Esophagus muscularis mucosa (tissue), 4 donors: Measurements from ENCODE around the gene NDUFB3. TPM values are rescaled to one million over a fixed set of nuclear protein-coding genes. Genes with fewer than 3 reads are reported as not detected.
A peak's percentile ranks its signal among the peaks of the same experiment; 100 is the strongest.

Experiments used
- DNase-seq: peaks from one replicate; pipeline ENCODE4 v3.0.0-alpha.2; 2017; ENCODE audit errors: extremely low spot score
- H3K27ac ChIP-seq, 4 donors: fragments of 200-600 bp; sonication (generic); replicated peaks in 1 of 4; 1 replicate in 3 of 4; 2 replicates in 1 of 4; pipeline ENCODE4 v1.5.1; 2016 to 2019; ENCODE audit warnings: mild to moderate bottlenecking in 1 of 4
- H3K27me3 ChIP-seq, 4 donors: fragments of 200-600 bp; sonication (generic); one replicate each; pipeline versions ENCODE4 v1.5.1 to v1.6.0; 2016 to 2019
- H3K36me3 ChIP-seq, 4 donors: fragments of 200-600 bp; sonication (generic); one replicate each; pipeline ENCODE4 v1.5.1; 2016 to 2019
- H3K4me1 ChIP-seq, 4 donors: fragments of 200-600 bp; sonication (generic); one replicate each; pipeline ENCODE4 v1.5.1; 2016 to 2019
- H3K4me3 ChIP-seq, 4 donors: fragments of 200-600 bp; sonication (generic); 1 replicate in 2 of 4; 2 replicates in 2 of 4; pipeline ENCODE4 v1.5.1; 2016 to 2019; ENCODE audit warnings: mild to moderate bottlenecking in 4 of 4, moderate library complexity in 1 of 4
- H3K9me3 ChIP-seq, 4 donors: fragments of 200-600 bp; sonication (generic); 1 replicate in 3 of 4; 2 replicates in 1 of 4; pipeline ENCODE4 v1.5.1; 2016 to 2019
- CTCF ChIP-seq, 3 experiments: fragments of 200-600 bp in 2 of 3; fragments of 450-650 bp in 1 of 3; sonication (generic) in 2 of 3; IDR thresholded peaks; one replicate each; pipeline ENCODE4 v1.5.1; 2017 to 2019; ENCODE audit warnings: antibody characterized with exemption in 3 of 3, mild to moderate bottlenecking in 2 of 3, moderate library complexity in 1 of 3
- EP300 ChIP-seq: sonication (generic); formaldehyde crosslinking; IDR thresholded peaks from one replicate; pipeline ENCODE4 v1.6.1; 2017; ENCODE audit warnings: antibody characterized with exemption
- POLR2A ChIP-seq: fragments of 450-650 bp; IDR thresholded peaks from one replicate; pipeline ENCODE4 v1.6.1; 2017; ENCODE audit warnings: antibody characterized with exemption, moderate library complexity, mild to moderate bottlenecking, low read depth
- POLR2AphosphoS5 ChIP-seq, 2 donors: sonication (generic); formaldehyde crosslinking; IDR thresholded peaks; one replicate each; pipeline ENCODE4 v1.6.1; 2017; ENCODE audit warnings: antibody characterized with exemption in 2 of 2
- WGBS: methylation state at CpG from one replicate; pipeline ENCODE4 v1.1.5; 2018; 5-methylcytosine and 5-hydroxymethylcytosine counted together
- intact Hi-C: fragments of 100-400 bp; cut with DNase I; formaldehyde crosslinking; loops from one replicate; pipeline ENCODE4 v1.15.1; 2023
- total RNA-seq, 4 donors: library from RNA; depleted of rRNA; stranded (reverse); fragments of >200 nt; gene quantifications; one replicate each; pipeline versions ENCODE4 v1.1.0 to v1.2.1, GENCODE V29; 2016

NDUFB3 gene
- total RNA-seq, 4 donors from 2014 or later = 36.0 to 100 (median 47.6) TPM

GRCh38 chr2:201127152-201127511 lies 55.3 kb downstream of the NDUFB3 start:
- intact Hi-C loops = no loop called here
- no peak for TF ChIP-seq POLR2AphosphoS5 (IDR thresholded peaks at IDR 0.05)
- no peak for TF ChIP-seq POLR2A
- TF ChIP-seq EP300 = no peak
- TF ChIP-seq CTCF (IDR thresholded peaks at IDR 0.05) = no peak
- no peak for DNase-seq
- peak overlapping the region; percentile 19 to 45 (median 26) for H3K4me3 ChIP-seq
- no peaks in the 10 kb centered on the region for H3K9me3 ChIP-seq
- peak overlapping the region; percentile 71 to 100 (median 88) for H3K27ac ChIP-seq
- peaks cover 0 to 21% (median 5%) of the 10 kb centered on the region in 4 donors for H3K36me3 ChIP-seq
- H3K4me1 ChIP-seq = peaks cover 94 to 100% (median 100%) of the 10 kb centered on the region in 4 donors
- no peaks in the 10 kb centered on the region for H3K27me3 ChIP-seq
- 84% methylated on average over 2 of the region's 2 CpGs for WGBS

- intact Hi-C loops = no loop called here
- Histone ChIP-seq H3K4me3 (peak overlapping the region; percentile 19 to 45 (median 26)), H3K4me1 (peaks cover 94 to 100% (median 100%) of the 10 kb centered on the region in 4 donors), H3K36me3 (peaks cover 0 to 21% (median 3%) of the 10 kb centered on the region in 4 donors), H3K27ac (peak overlapping the region; percentile 71 to 100 (median 88)), H3K27me3 (no peaks in the 10 kb centered on the region), H3K9me3 (no peaks in the 10 kb centered on the region)
- no peak for DNase-seq
- TF ChIP-seq POLR2AphosphoS5 (IDR thresholded peaks at IDR 0.05) (peak; percentile 52 to 65), EP300 (no peak)
- 24% methylated on average over 5 of the region's 5 CpGs for WGBS
Observed at GRCh38 chr2:201127570-201127969, 55.8 kb downstream of the NDUFB3 start.

- no peaks in the 10 kb centered on the region for H3K27me3 ChIP-seq
- H3K27ac ChIP-seq = peak overlapping the region; percentile 71 to 100 (median 88)
- peaks cover 0 to 21% (median 6%) of the 10 kb centered on the region in 4 donors for H3K36me3 ChIP-seq
- no peak for TF ChIP-seq POLR2AphosphoS5 (IDR thresholded peaks at IDR 0.05)
- TF ChIP-seq EP300 = no peak
- no peak for TF ChIP-seq CTCF (IDR thresholded peaks at IDR 0.05)
- no peak for TF ChIP-seq POLR2A
- peak overlapping the region in 2 of 4 donors; percentile 23 to 30 for H3K4me3 ChIP-seq
- no peaks in the 10 kb centered on the region for H3K9me3 ChIP-seq
- WGBS = 86% methylated on average over 1 of the region's 1 CpG
- peaks cover 95 to 100% (median 98%) of the 10 kb centered on the region in 4 donors for H3K4me1 ChIP-seq
- no peak for DNase-seq
- intact Hi-C loops = no loop called here
Observed at GRCh38 chr2:201128033-201128432, 56.2 kb downstream of the NDUFB3 start.

- no peak for DNase-seq
- H3K4me3 ChIP-seq = no peak overlapping the region
- 55% methylated on average over 4 of the region's 4 CpGs for WGBS
- peaks cover 92 to 96% (median 95%) of the 10 kb centered on the region in 4 donors for H3K4me1 ChIP-seq
- no peak for TF ChIP-seq POLR2AphosphoS5 (IDR thresholded peaks at IDR 0.05)
- no peak for TF ChIP-seq POLR2A
- TF ChIP-seq EP300 = no peak
- TF ChIP-seq CTCF (IDR thresholded peaks at IDR 0.05) = no peak
- H3K9me3 ChIP-seq = no peaks in the 10 kb centered on the region
- H3K27ac ChIP-seq = peak overlapping the region; percentile 71 to 100 (median 88)
- no peaks in the 10 kb centered on the region for H3K27me3 ChIP-seq
- H3K36me3 ChIP-seq = peaks cover 0 to 27% (median 15%) of the 10 kb centered on the region in 4 donors
- intact Hi-C loops = no loop called here
Observed at GRCh38 chr2:201128933-201129505, 57.2 kb downstream of the NDUFB3 start.

GRCh38 chr2:201130524-201131186 lies 58.9 kb downstream of the NDUFB3 start:
- intact Hi-C loops = no loop called here
- peak overlapping the region; percentile 56 to 100 (median 88) for H3K27ac ChIP-seq
- peaks cover 92 to 96% (median 93%) of the 10 kb centered on the region in 4 donors for H3K4me1 ChIP-seq
- no peak for DNase-seq
- H3K36me3 ChIP-seq = peaks cover 6 to 43% (median 27%) of the 10 kb centered on the region in 4 donors
- 62% methylated on average over 3 of the region's 3 CpGs for WGBS
- TF ChIP-seq EP300 = no peak
- peak; percentile 14 to 63 for TF ChIP-seq POLR2AphosphoS5 (IDR thresholded peaks at IDR 0.05)
- H3K4me3 ChIP-seq = peak overlapping the region in 1 of 4 donors; percentile 10
- no peaks in the 10 kb centered on the region for H3K27me3 ChIP-seq
- H3K9me3 ChIP-seq = no peaks in the 10 kb centered on the region
